Measurements from ENCODE around the gene TRIM66.

The TRIM66 gene

GRCh38 chr11:8566613-8567210, 115.8 kb downstream of the TRIM66 start:
- DNase-seq (ENCODE audit: low read depth), result no peak

GRCh38 chr11:8564526-8564925, 117.9 kb downstream of the TRIM66 start:
- DNase-seq (ENCODE audit: low read depth), result no peak
